Measurements from ENCODE around the gene LCE2C.
"Not testable (repeated sequence)": the region's sequence is repeated elsewhere in the genome, so short reads cannot be mapped to it uniquely, and the experiment has no call there.

Gene LCE2C

GRCh38 chr1:152667648-152668047, 7.4 kb upstream of the LCE2C start:
- no peak overlapping the region for H3K27ac Mint-ChIP-seq
- H3K9me3 Mint-ChIP-seq = peaks cover 34% of the 10 kb centered on the region
- no peaks in the 10 kb centered on the region for H3K27me3 Mint-ChIP-seq (ENCODE audit: low read depth)
- H3K4me1 Mint-ChIP-seq = no peaks in the 10 kb centered on the region
- no peak overlapping the region for H3K4me3 Mint-ChIP-seq
- TF ChIP-seq CTCF (IDR thresholded peaks at IDR 0.05; ENCODE audit: unreplicated experiment in 3 of 3) = no peak
- H3K36me3 Mint-ChIP-seq (ENCODE audit: low read depth) = no peaks in the 10 kb centered on the region

GRCh38 chr1:152673016-152673415, 2.1 kb upstream of the LCE2C start:
- H3K27me3 Mint-ChIP-seq (ENCODE audit: low read depth) = no peaks in the 10 kb centered on the region
- H3K4me1 Mint-ChIP-seq = no peaks in the 10 kb centered on the region
- peaks cover 32% of the 10 kb centered on the region for H3K9me3 Mint-ChIP-seq
- H3K27ac Mint-ChIP-seq = no peak overlapping the region
- H3K36me3 Mint-ChIP-seq (ENCODE audit: low read depth) = no peaks in the 10 kb centered on the region
- TF ChIP-seq CTCF (IDR thresholded peaks at IDR 0.05; ENCODE audit: unreplicated experiment in 3 of 3) = no peak
- H3K4me3 Mint-ChIP-seq = no peak overlapping the region

- TF ChIP-seq CTCF (IDR thresholded peaks at IDR 0.05; ENCODE audit: unreplicated experiment in 3 of 3) = no peak
- H3K36me3 Mint-ChIP-seq (ENCODE audit: low read depth) = no peaks in the 10 kb centered on the region
- H3K27me3 Mint-ChIP-seq (ENCODE audit: low read depth) = no peaks in the 10 kb centered on the region
- no peak overlapping the region for H3K27ac Mint-ChIP-seq
- H3K9me3 Mint-ChIP-seq = peaks cover 34% of the 10 kb centered on the region
- no peaks in the 10 kb centered on the region for H3K4me1 Mint-ChIP-seq
- H3K4me3 Mint-ChIP-seq = no peak overlapping the region
Measured at GRCh38 chr1:152679459-152679858, 4.4 kb downstream of the LCE2C start.

GRCh38 chr1:152681616-152682015, 6.5 kb downstream of the LCE2C start:
- no peaks in the 10 kb centered on the region for H3K36me3 Mint-ChIP-seq (ENCODE audit: low read depth)
- H3K27me3 Mint-ChIP-seq (ENCODE audit: low read depth) = no peaks in the 10 kb centered on the region
- TF ChIP-seq CTCF (IDR thresholded peaks at IDR 0.05; ENCODE audit: unreplicated experiment in 3 of 3) = no peak
- no peak overlapping the region for H3K27ac Mint-ChIP-seq
- H3K4me3 Mint-ChIP-seq = no peak overlapping the region
- H3K4me1 Mint-ChIP-seq = no peaks in the 10 kb centered on the region
- peaks cover 36% of the 10 kb centered on the region for H3K9me3 Mint-ChIP-seq

GRCh38 chr1:152683846-152684245, 8.8 kb downstream of the LCE2C start:
- peaks cover 38% of the 10 kb centered on the region for H3K9me3 Mint-ChIP-seq
- no peak for TF ChIP-seq CTCF (IDR thresholded peaks at IDR 0.05; ENCODE audit: unreplicated experiment in 3 of 3)
- H3K36me3 Mint-ChIP-seq (ENCODE audit: low read depth) = no peaks in the 10 kb centered on the region
- H3K4me1 Mint-ChIP-seq = no peaks in the 10 kb centered on the region
- no peak overlapping the region for H3K4me3 Mint-ChIP-seq
- no peak overlapping the region for H3K27ac Mint-ChIP-seq
- H3K27me3 Mint-ChIP-seq (ENCODE audit: low read depth) = no peaks in the 10 kb centered on the region

- not testable (repeated sequence) for H3K4me3 Mint-ChIP-seq; H3K4me1 Mint-ChIP-seq; H3K36me3 Mint-ChIP-seq (ENCODE audit: low read depth); H3K27ac Mint-ChIP-seq; H3K27me3 Mint-ChIP-seq (ENCODE audit: low read depth)
- peaks cover 43% of the 10 kb centered on the region for H3K9me3 Mint-ChIP-seq
Measured at GRCh38 chr1:152685823-152686222, 10.7 kb downstream of the LCE2C start, which contains the start of gene LCE2B. LCE2B (plus strand) TSS chr1:152686123; CDS start chr1:152686844, 721 bp downstream.

Data from nephron (organoid).